ENCODE measurements around the gene DNM3. TPM values are rescaled to one million over a fixed set of nuclear protein-coding genes. Genes with fewer than 3 reads are reported as not detected.

The DNM3 gene
- total RNA-seq, 1 donor from 2014 or later, result 2.7 TPM

GRCh38 chr1:172180501-172181285, 339.4 kb downstream of the DNM3 start:
- no peak for DNase-seq (ENCODE audit: low read depth)
- H3K4me3 ChIP-seq (ENCODE audit: low read depth, low read length), result no peak overlapping the region
- no peak for TF ChIP-seq CTCF (IDR thresholded peaks at IDR 0.05; ENCODE audit: insufficient read depth, low read length, poor library complexity, severe bottlenecking)
- no peaks in the 10 kb centered on the region for H3K36me3 ChIP-seq (ENCODE audit: control insufficient read depth, insufficient read depth, low read length)
- no peaks in the 10 kb centered on the region for H3K27me3 ChIP-seq (ENCODE audit: control insufficient read depth, insufficient read depth, low read length)

- Histone ChIP-seq H3K27me3 (ENCODE audit: control insufficient read depth, insufficient read depth, low read length) (no peaks in the 10 kb centered on the region), H3K36me3 (ENCODE audit: control insufficient read depth, insufficient read depth, low read length) (no peaks in the 10 kb centered on the region), H3K4me3 (ENCODE audit: low read depth, low read length) (no peak overlapping the region)
- TF ChIP-seq CTCF (IDR thresholded peaks at IDR 0.05; ENCODE audit: insufficient read depth, low read length, poor library complexity, severe bottlenecking), result no peak
- DNase-seq (ENCODE audit: low read depth), result no peak
Measured at GRCh38 chr1:172184506-172185191, 343.4 kb downstream of the DNM3 start.

GRCh38 chr1:172185211-172185610, 343.9 kb downstream of the DNM3 start:
- DNase-seq (ENCODE audit: low read depth), result no peak
- Histone ChIP-seq H3K4me3 (ENCODE audit: low read depth, low read length) (no peak overlapping the region), H3K27me3 (ENCODE audit: control insufficient read depth, insufficient read depth, low read length) (no peaks in the 10 kb centered on the region), H3K36me3 (ENCODE audit: control insufficient read depth, insufficient read depth, low read length) (no peaks in the 10 kb centered on the region)
- TF ChIP-seq CTCF (IDR thresholded peaks at IDR 0.05; ENCODE audit: insufficient read depth, low read length, poor library complexity, severe bottlenecking), result no peak

GRCh38 chr1:172185996-172186395, 344.7 kb downstream of the DNM3 start:
- Histone ChIP-seq H3K27me3 (ENCODE audit: control insufficient read depth, insufficient read depth, low read length) (no peaks in the 10 kb centered on the region), H3K36me3 (ENCODE audit: control insufficient read depth, insufficient read depth, low read length) (no peaks in the 10 kb centered on the region), H3K4me3 (ENCODE audit: low read depth, low read length) (no peak overlapping the region)
- no peak for DNase-seq (ENCODE audit: low read depth)
- TF ChIP-seq CTCF (IDR thresholded peaks at IDR 0.05; ENCODE audit: insufficient read depth, low read length, poor library complexity, severe bottlenecking), result no peak

GRCh38 chr1:172201572-172201971, 360.3 kb downstream of the DNM3 start:
- Histone ChIP-seq H3K4me3 (ENCODE audit: low read depth, low read length) (no peak overlapping the region), H3K36me3 (ENCODE audit: control insufficient read depth, insufficient read depth, low read length) (no peaks in the 10 kb centered on the region), H3K27me3 (ENCODE audit: control insufficient read depth, insufficient read depth, low read length) (no peaks in the 10 kb centered on the region)
- DNase-seq (ENCODE audit: low read depth), result no peak
- no peak for TF ChIP-seq CTCF (IDR thresholded peaks at IDR 0.05; ENCODE audit: insufficient read depth, low read length, poor library complexity, severe bottlenecking)
